ENCODE data around the gene PPEF2. TPM values are rescaled to one million over a fixed set of nuclear protein-coding genes. Genes with fewer than 3 reads are reported as not detected.

The PPEF2 gene
- polyA plus RNA-seq, 4 donors, result 0.06 to 0.11 TPM; not detected in 2

GRCh38 chr4:75834095-75834771 is 68.0 kb downstream of the PPEF2 start:
- DNase-seq (ENCODE audit: low read depth in 4 of 4, low spot score in 3 of 4), result no peak

- no peak for DNase-seq (ENCODE audit: low read depth in 4 of 4, low spot score in 3 of 4)
These were observed 70.3 kb downstream of the PPEF2 start for GRCh38 chr4:75831856-75832405.

GRCh38 chr4:75830906-75831305 is 71.3 kb downstream of the PPEF2 start:
- DNase-seq (ENCODE audit: low read depth in 4 of 4, low spot score in 3 of 4), result no peak

- no peak for DNase-seq (ENCODE audit: low read depth in 4 of 4, low spot score in 3 of 4)
These were observed 78.4 kb downstream of the PPEF2 start for GRCh38 chr4:75823812-75824211.

- DNase-seq (ENCODE audit: low read depth in 4 of 4, low spot score in 3 of 4), result no peak
These were observed 79.8 kb downstream of the PPEF2 start for GRCh38 chr4:75822416-75822815.

GRCh38 chr4:75821966-75822365 is 80.3 kb downstream of the PPEF2 start:
- DNase-seq (ENCODE audit: low read depth in 4 of 4, low spot score in 3 of 4), result no peak

GRCh38 chr4:75821216-75821615 is 81.0 kb downstream of the PPEF2 start:
- DNase-seq (ENCODE audit: low read depth in 4 of 4, low spot score in 3 of 4), result no peak

- no peak for DNase-seq (ENCODE audit: low read depth in 4 of 4, low spot score in 3 of 4)
These were observed 81.6 kb downstream of the PPEF2 start for GRCh38 chr4:75820676-75821075.

- DNase-seq (ENCODE audit: low read depth in 4 of 4, low spot score in 3 of 4), result no peak
These were observed 82.1 kb downstream of the PPEF2 start for GRCh38 chr4:75820197-75820596.

GRCh38 chr4:75819121-75819520 is 83.1 kb downstream of the PPEF2 start:
- DNase-seq (ENCODE audit: low read depth in 4 of 4, low spot score in 3 of 4), result no peak

- no peak for DNase-seq (ENCODE audit: low read depth in 4 of 4, low spot score in 3 of 4)
These were observed 84.4 kb downstream of the PPEF2 start for GRCh38 chr4:75817901-75818300.

Other genes with a start within 250 kb of the PPEF2 start
- 100 to 1,000 TPM; 123 to 198 (median 163) TPM for gene G3BP2, start 229.0 kb downstream of the PPEF2 start, polyA plus RNA-seq (ENCODE audit: insufficient read length in 4 of 4)
- gene USO1, start 177.9 kb downstream of the PPEF2 start, polyA plus RNA-seq (ENCODE audit: insufficient read length in 4 of 4), result 10 to 100 TPM; 75.4 to 97.6 (median 87.9) TPM
- 10 to 100 TPM in 3 of 4 donors, 1 to 10 TPM in 1; 7.1 to 16.8 (median 14.1) TPM for gene NAAA, start 38.6 kb upstream of the PPEF2 start, polyA plus RNA-seq (ENCODE audit: insufficient read length in 4 of 4)
- 10 to 100 TPM; 35.4 to 53.3 (median 48.6) TPM for gene SDAD1, start 88.5 kb upstream of the PPEF2 start, polyA plus RNA-seq (ENCODE audit: insufficient read length in 4 of 4)
- gene CXCL9, start 105.1 kb upstream of the PPEF2 start, polyA plus RNA-seq (ENCODE audit: insufficient read length in 4 of 4), result under 1 TPM in 3 of 4 donors, not detected in 1; 0.08 to 0.30 (median 0.21) TPM
- 1 to 10 TPM; 1.1 to 7.5 (median 5.8) TPM for gene CXCL10, start 121.0 kb upstream of the PPEF2 start, polyA plus RNA-seq (ENCODE audit: insufficient read length in 4 of 4)
- gene CXCL11, start 133.6 kb upstream of the PPEF2 start, polyA plus RNA-seq (ENCODE audit: insufficient read length in 4 of 4), result under 1 TPM; 0.18 to 0.62 (median 0.41) TPM
- gene ART3, start 172.3 kb upstream of the PPEF2 start, polyA plus RNA-seq (ENCODE audit: insufficient read length in 4 of 4), result under 1 TPM; 0.27 to 0.79 (median 0.56) TPM
- gene NUP54, start 245.9 kb upstream of the PPEF2 start, polyA plus RNA-seq (ENCODE audit: insufficient read length in 4 of 4), result 10 to 100 TPM; 71.4 to 82.7 (median 78.2) TPM